ENCODE measurements around the gene DCLK1. TPM values are rescaled to one million over a fixed set of nuclear protein-coding genes. Genes with fewer than 3 reads are reported as not detected.

DCLK1 gene
- total RNA-seq, 4 donors from 2014 or later: 11.7 to 51.4 (median 15.8) TPM

- DNase-seq (ENCODE audit: low spot score in 2 of 2): no peak
- Histone ChIP-seq H3K27me3 (no peaks in the 10 kb centered on the region), H3K9me3 (no peaks in the 10 kb centered on the region), H3K27ac (no peak overlapping the region), H3K4me1 (no peaks in the 10 kb centered on the region), H3K36me3 (no peaks in the 10 kb centered on the region), H3K4me3 (no peak overlapping the region)
- 66% methylated on average over 4 of the region's 4 CpGs for WGBS
- TF ChIP-seq POLR2A (IDR thresholded peaks at IDR 0.05) (no peak), EP300 (IDR thresholded peaks at IDR 0.05) (no peak), CTCF (IDR thresholded peaks at IDR 0.05) (no peak), POLR2AphosphoS5 (IDR thresholded peaks at IDR 0.05) (no peak)
Observed at GRCh38 chr13:35835989-35836388, 295.2 kb downstream of the DCLK1 start.

GRCh38 chr13:35833608-35834275 is 297.4 kb downstream of the DCLK1 start:
- Histone ChIP-seq H3K4me3 (no peak overlapping the region), H3K27me3 (no peaks in the 10 kb centered on the region), H3K9me3 (no peaks in the 10 kb centered on the region), H3K4me1 (no peaks in the 10 kb centered on the region), H3K36me3 (no peaks in the 10 kb centered on the region), H3K27ac (no peak overlapping the region)
- no peak for DNase-seq (ENCODE audit: low spot score in 2 of 2)
- TF ChIP-seq POLR2A (IDR thresholded peaks at IDR 0.05) (no peak), CTCF (IDR thresholded peaks at IDR 0.05) (no peak), POLR2AphosphoS5 (IDR thresholded peaks at IDR 0.05) (no peak), EP300 (IDR thresholded peaks at IDR 0.05) (no peak)
- 89% methylated on average over 6 of the region's 6 CpGs for WGBS

GRCh38 chr13:35833031-35833430 is 298.2 kb downstream of the DCLK1 start:
- H3K27me3 ChIP-seq: no peaks in the 10 kb centered on the region
- no peak overlapping the region for H3K4me3 ChIP-seq
- no peak for DNase-seq (ENCODE audit: low spot score in 2 of 2)
- no peaks in the 10 kb centered on the region for H3K9me3 ChIP-seq
- H3K4me1 ChIP-seq: no peaks in the 10 kb centered on the region
- WGBS: 95% methylated on average over 7 of the region's 9 CpGs
- H3K36me3 ChIP-seq: no peaks in the 10 kb centered on the region
- H3K27ac ChIP-seq: no peak overlapping the region
- no peak for TF ChIP-seq CTCF (IDR thresholded peaks at IDR 0.05)
- TF ChIP-seq POLR2AphosphoS5 (IDR thresholded peaks at IDR 0.05): no peak
- no peak for TF ChIP-seq POLR2A (IDR thresholded peaks at IDR 0.05)
- no peak for TF ChIP-seq EP300 (IDR thresholded peaks at IDR 0.05)

- Histone ChIP-seq H3K27me3 (no peaks in the 10 kb centered on the region), H3K36me3 (no peaks in the 10 kb centered on the region), H3K9me3 (no peaks in the 10 kb centered on the region), H3K4me3 (no peak overlapping the region), H3K4me1 (no peaks in the 10 kb centered on the region), H3K27ac (no peak overlapping the region)
- 80% methylated on average over 1 of the region's 1 CpG for WGBS
- no peak for DNase-seq (ENCODE audit: low spot score in 2 of 2)
- TF ChIP-seq POLR2A (IDR thresholded peaks at IDR 0.05) (no peak), POLR2AphosphoS5 (IDR thresholded peaks at IDR 0.05) (no peak), EP300 (IDR thresholded peaks at IDR 0.05) (no peak), CTCF (IDR thresholded peaks at IDR 0.05) (no peak)
Observed at GRCh38 chr13:35832551-35832950, 298.6 kb downstream of the DCLK1 start.

GRCh38 chr13:35830850-35831450 is 300.2 kb downstream of the DCLK1 start:
- no peak overlapping the region for H3K27ac ChIP-seq
- H3K4me1 ChIP-seq: no peaks in the 10 kb centered on the region
- H3K27me3 ChIP-seq: no peaks in the 10 kb centered on the region
- H3K4me3 ChIP-seq: no peak overlapping the region
- TF ChIP-seq POLR2AphosphoS5 (IDR thresholded peaks at IDR 0.05) (no peak), POLR2A (IDR thresholded peaks at IDR 0.05) (no peak), CTCF (IDR thresholded peaks at IDR 0.05) (no peak), EP300 (IDR thresholded peaks at IDR 0.05) (no peak)
- WGBS: 98% methylated on average over 2 of the region's 2 CpGs
- no peaks in the 10 kb centered on the region for H3K9me3 ChIP-seq
- H3K36me3 ChIP-seq: no peaks in the 10 kb centered on the region
- DNase-seq (ENCODE audit: low spot score in 2 of 2): no peak

Measured in suprapubic skin (tissue), 4 donors.